Trophoblast cell (in vitro differentiated cells and primary cell): ENCODE measurements around the gene ZBTB40.
A peak's percentile ranks its signal among the peaks of the same experiment; 100 is the strongest.

Experiments
- DNase-seq, 2 donors: peaks; one replicate each; pipeline ENCODE4 v3.0.0-alpha.2; 2016
- H2AFZ ChIP-seq: 2 replicates; pipeline ENCODE4 v1.6.1; 2013; ENCODE audit warnings: low read length, moderate library complexity, mild to moderate bottlenecking; ENCODE audit not compliant: insufficient read depth, poor library complexity
- H2AK5ac ChIP-seq: 2 replicates; pipeline ENCODE4 v1.6.1; 2013; ENCODE audit warnings: mild to moderate bottlenecking, low read length
- H2BK120ac ChIP-seq: 2 replicates; pipeline ENCODE4 v1.6.1; 2013; ENCODE audit warnings: low read length, mild to moderate bottlenecking, moderate library complexity; ENCODE audit not compliant: insufficient read depth, poor library complexity
- H2BK12ac ChIP-seq: 2 replicates; pipeline ENCODE4 v1.6.1; 2013; ENCODE audit warnings: mild to moderate bottlenecking, low read length, moderate library complexity
- H2BK5ac ChIP-seq: 2 replicates; pipeline ENCODE4 v1.6.1; 2013; ENCODE audit warnings: low read length, low read depth, moderate library complexity, mild to moderate bottlenecking; ENCODE audit not compliant: poor library complexity
- H3K14ac ChIP-seq: 2 replicates; pipeline ENCODE4 v1.6.1; 2013; ENCODE audit warnings: mild to moderate bottlenecking, low read length
- H3K18ac ChIP-seq: 2 replicates; pipeline ENCODE4 v1.6.1; 2013; ENCODE audit warnings: mild to moderate bottlenecking, low read length
- H3K23ac ChIP-seq: 2 replicates; pipeline ENCODE4 v1.6.1; 2013; ENCODE audit warnings: low read length
- H3K27ac ChIP-seq: 2 replicates; pipeline ENCODE4 v1.5.1; 2013; ENCODE audit warnings: low read depth, mild to moderate bottlenecking, inconsistent platforms, low read length, moderate library complexity
- H3K27me3 ChIP-seq: 2 replicates; pipeline ENCODE4 v1.6.1; 2013; ENCODE audit warnings: inconsistent platforms, mild to moderate bottlenecking, low read length, moderate library complexity; ENCODE audit not compliant: insufficient read depth
- H3K36me3 ChIP-seq, 2 experiments: 1 replicate in 1 of 2; 2 replicates in 1 of 2; pipeline ENCODE4 v1.6.1; 2013; ENCODE audit warnings: low read length in 2 of 2, mild to moderate bottlenecking in 2 of 2, moderate library complexity in 1 of 2; ENCODE audit not compliant: insufficient read depth in 2 of 2, control insufficient read depth in 1 of 2
- H3K4ac ChIP-seq: 2 replicates; pipeline ENCODE4 v1.6.1; 2013; ENCODE audit warnings: low read depth, mild to moderate bottlenecking, low read length, moderate library complexity
- H3K4me1 ChIP-seq, 2 experiments: 1 replicate in 1 of 2; 2 replicates in 1 of 2; pipeline ENCODE4 v1.6.1; 2013; ENCODE audit warnings: low read length in 2 of 2, mild to moderate bottlenecking in 2 of 2, moderate library complexity in 1 of 2; ENCODE audit not compliant: insufficient read depth in 2 of 2, control insufficient read depth in 1 of 2
- H3K4me2 ChIP-seq: 2 replicates; pipeline ENCODE4 v1.6.1; 2013; ENCODE audit warnings: inconsistent platforms, mild to moderate bottlenecking, low read length, moderate library complexity
- H3K4me3 ChIP-seq: 2 replicates; pipeline ENCODE4 v1.5.1; 2013; ENCODE audit warnings: mild to moderate bottlenecking, low read depth, low read length, inconsistent platforms
- H3K79me1 ChIP-seq: one replicate; pipeline ENCODE4 v1.6.1; 2013; ENCODE audit warnings: low read length
- H3K79me2 ChIP-seq: 2 replicates; pipeline ENCODE4 v1.6.1; 2013; ENCODE audit warnings: low read length, mild to moderate bottlenecking; ENCODE audit not compliant: control insufficient read depth, insufficient read depth, poor library complexity
- H3K9ac ChIP-seq: 2 replicates; pipeline ENCODE4 v1.6.1; 2013; ENCODE audit warnings: mild to moderate bottlenecking, low read length
- H3K9me3 ChIP-seq: 2 replicates; pipeline ENCODE4 v1.6.1; 2013; ENCODE audit warnings: low read depth, mild to moderate bottlenecking, control low read depth, inconsistent platforms, low read length; ENCODE audit not compliant: insufficient read depth
- H4K12ac ChIP-seq: 2 replicates; pipeline ENCODE4 v1.6.1; 2013; ENCODE audit warnings: low read depth, mild to moderate bottlenecking, low read length, moderate library complexity
- H4K8ac ChIP-seq: 2 replicates; pipeline ENCODE4 v1.6.1; 2013; ENCODE audit warnings: low read depth, mild to moderate bottlenecking, low read length, moderate library complexity
- H4K91ac ChIP-seq: one replicate; pipeline ENCODE4 v1.6.1; 2013; ENCODE audit warnings: low read depth, mild to moderate bottlenecking, low read length, moderate library complexity
- WGBS: extraction: QIAGEN DNeasy Blood & Tissue Kit; methylation state at CpG from one replicate; pipeline ENCODE4 v1.1.7; 2013; ENCODE audit warnings: missing lambda C conversion rate; ENCODE audit not compliant: insufficient read length, insufficient coverage; ENCODE audit errors: extremely low coverage; 5-methylcytosine and 5-hydroxymethylcytosine counted together

The ZBTB40 gene

DNA sequence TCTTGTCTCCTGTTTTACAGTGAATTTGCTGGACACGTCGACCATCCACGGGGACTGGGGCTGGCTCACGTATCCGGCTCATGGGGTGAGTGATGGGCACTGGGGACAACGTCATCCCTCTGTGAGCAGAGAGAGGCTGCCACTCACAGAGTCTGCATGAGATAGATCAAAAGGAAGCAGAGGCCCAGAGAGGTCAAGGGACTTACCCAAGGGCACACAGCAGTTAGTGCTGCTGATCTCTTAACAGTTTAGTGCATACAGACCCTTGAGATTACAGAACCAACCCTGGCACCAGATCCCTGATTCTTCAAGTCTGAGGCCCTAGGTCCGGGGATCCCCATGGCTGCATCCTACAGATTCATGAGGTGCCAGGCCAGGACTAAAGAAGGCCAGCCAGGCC is 117.6 kb downstream of the ZBTB40 start:
- Histone ChIP-seq H3K14ac (no peak overlapping the region), H3K4me1 (no peaks in the 10 kb centered on the region), H2AFZ (no peak overlapping the region)

DNA sequence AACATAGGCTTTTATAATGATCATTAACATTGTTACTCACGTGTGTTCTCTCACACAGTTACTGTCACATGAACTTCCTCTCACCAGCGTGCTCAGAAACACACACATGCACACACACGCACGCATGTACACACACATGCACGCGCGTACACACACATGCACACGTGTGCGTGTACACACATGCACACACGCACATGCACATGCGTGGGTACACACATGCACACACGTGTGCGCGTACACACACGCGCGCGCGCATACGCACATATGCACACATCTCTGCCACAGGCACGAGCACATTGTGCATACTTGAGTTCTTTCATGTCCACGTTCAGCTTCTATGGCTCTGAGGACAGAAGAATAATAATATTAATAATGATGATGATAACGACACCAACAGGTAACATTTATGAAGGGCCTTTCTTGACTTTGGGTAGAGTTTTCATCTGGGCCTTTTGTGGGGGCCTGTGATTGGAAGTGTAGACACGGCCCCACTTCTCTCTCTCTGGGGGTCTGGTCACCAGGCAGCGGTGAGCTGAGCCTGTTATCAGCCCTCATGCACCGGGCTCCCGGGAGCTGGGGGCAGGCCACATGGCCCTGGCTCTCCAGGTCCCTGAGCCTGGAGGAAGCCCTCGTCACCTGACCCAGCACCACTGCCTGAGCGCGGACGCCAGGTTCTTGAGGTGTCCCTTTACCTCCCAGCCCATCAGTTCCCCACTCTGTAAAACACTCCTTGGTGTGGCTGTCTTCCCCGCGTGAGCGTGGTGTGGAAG is 118.7 kb downstream of the ZBTB40 start:
- H3K4me1 ChIP-seq, result no peaks in the 10 kb centered on the region
- no peak overlapping the region for H2AK5ac ChIP-seq
- no peak overlapping the region for H3K9ac ChIP-seq
- no peaks in the 10 kb centered on the region for H3K36me3 ChIP-seq
- H3K14ac ChIP-seq, result no peak overlapping the region
- no peak overlapping the region for H2BK5ac ChIP-seq
- no peak overlapping the region for H3K18ac ChIP-seq
- no peak overlapping the region for H2BK120ac ChIP-seq
- H4K8ac ChIP-seq, result no peak overlapping the region
- H3K4ac ChIP-seq, result no peak overlapping the region
- H4K91ac ChIP-seq, result no peak overlapping the region
- no peaks in the 10 kb centered on the region for H3K79me1 ChIP-seq
- no peak overlapping the region for H2AFZ ChIP-seq
- no peak overlapping the region for H3K4me2 ChIP-seq
- no peaks in the 10 kb centered on the region for H3K27me3 ChIP-seq
- no peak overlapping the region for H2BK12ac ChIP-seq
- no peak overlapping the region for H3K27ac ChIP-seq
- H3K23ac ChIP-seq, result no peak overlapping the region
- WGBS, result no CpG with 5 or more reads among the region's 34 CpGs
- H4K12ac ChIP-seq, result no peak overlapping the region
- no peaks in the 10 kb centered on the region for H3K79me2 ChIP-seq
- DNase-seq, result no peak
- peaks cover 2% of the 10 kb centered on the region for H3K9me3 ChIP-seq
- peak overlapping the region; percentile 5 for H3K4me3 ChIP-seq

More for the DNA sequence above, 117.6 kb downstream of the ZBTB40 start:
- no peaks in the 10 kb centered on the region for H3K36me3 ChIP-seq
- no peak overlapping the region for H2BK12ac ChIP-seq
- no peak for DNase-seq
- no peak overlapping the region for H3K27ac ChIP-seq
- no peak overlapping the region for H4K12ac ChIP-seq
- WGBS, result no CpG with 5 or more reads among the region's 7 CpGs
- peaks cover 3% of the 10 kb centered on the region for H3K27me3 ChIP-seq
- no peak overlapping the region for H4K8ac ChIP-seq
- no peak overlapping the region for H2BK120ac ChIP-seq
- H3K4ac ChIP-seq, result no peak overlapping the region
- H3K9ac ChIP-seq, result no peak overlapping the region
- H3K23ac ChIP-seq, result no peak overlapping the region
- H3K4me3 ChIP-seq, result no peak overlapping the region
- H3K4me2 ChIP-seq, result no peak overlapping the region
- H2BK5ac ChIP-seq, result no peak overlapping the region
- no peaks in the 10 kb centered on the region for H3K79me2 ChIP-seq
- no peaks in the 10 kb centered on the region for H3K79me1 ChIP-seq
- no peak overlapping the region for H3K18ac ChIP-seq
- H4K91ac ChIP-seq, result no peak overlapping the region
- H2AK5ac ChIP-seq, result no peak overlapping the region
- peaks cover 2% of the 10 kb centered on the region for H3K9me3 ChIP-seq

DNA sequence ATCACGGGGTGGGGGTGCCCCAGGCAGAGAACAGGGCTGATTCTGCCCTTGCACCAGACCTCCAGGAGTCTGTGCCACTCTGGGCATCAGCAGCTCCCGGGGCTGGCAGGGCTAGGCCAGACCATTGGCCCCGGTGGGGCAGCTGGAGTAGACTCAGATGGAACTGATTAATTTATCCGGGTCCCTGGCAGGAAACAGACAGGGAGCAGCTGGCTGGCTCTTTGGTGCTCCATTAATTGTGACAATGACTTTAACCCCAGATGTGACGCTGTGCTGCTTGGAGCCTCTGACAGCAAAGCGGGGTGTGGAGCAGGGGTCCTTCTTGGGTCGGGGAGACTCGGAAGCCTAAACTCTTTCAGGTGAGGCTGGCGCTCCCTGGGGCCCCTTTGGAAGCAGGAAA is 121.2 kb downstream of the ZBTB40 start:
- Histone ChIP-seq H4K91ac (no peak overlapping the region), H2AK5ac (no peak overlapping the region), H3K79me2 (no peaks in the 10 kb centered on the region), H3K4me1 (no peaks in the 10 kb centered on the region), H3K14ac (no peak overlapping the region), H3K4me2 (no peak overlapping the region), H3K4ac (no peak overlapping the region), H3K27me3 (no peaks in the 10 kb centered on the region), H2BK5ac (no peak overlapping the region), H2BK120ac (no peak overlapping the region), H4K12ac (no peak overlapping the region), H3K27ac (no peak overlapping the region), H3K4me3 (no peak overlapping the region), H2BK12ac (no peak overlapping the region), H2AFZ (no peak overlapping the region), H3K18ac (no peak overlapping the region), H3K9me3 (peaks cover 8% of the 10 kb centered on the region), H3K79me1 (no peaks in the 10 kb centered on the region), H3K36me3 (no peaks in the 10 kb centered on the region), H4K8ac (no peak overlapping the region), H3K9ac (no peak overlapping the region), H3K23ac (no peak overlapping the region)
- no peak for DNase-seq
- WGBS, result no CpG with 5 or more reads among the region's 9 CpGs

DNA sequence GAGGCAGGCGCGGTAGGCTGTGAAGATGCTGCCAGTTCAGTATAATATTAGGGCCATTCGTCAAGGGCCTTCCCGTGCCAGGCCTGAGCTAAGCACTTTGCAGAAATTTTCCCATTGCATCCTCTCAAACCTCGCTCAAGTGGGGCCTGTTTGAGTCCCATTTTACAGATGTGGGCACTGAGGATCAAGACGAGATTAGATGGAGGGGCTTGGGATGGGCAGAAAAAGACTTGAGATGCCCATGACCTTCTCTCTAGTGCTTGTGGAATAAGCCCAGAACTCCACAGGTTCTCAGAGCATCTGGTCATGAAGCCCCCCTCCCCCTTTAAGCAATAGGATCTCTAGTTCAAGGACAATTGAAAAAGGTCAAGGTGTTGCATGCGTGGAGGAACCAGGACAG is 121.6 kb downstream of the ZBTB40 start:
- no peak overlapping the region for H2BK120ac ChIP-seq
- H2AFZ ChIP-seq, result no peak overlapping the region
- H3K27me3 ChIP-seq, result no peaks in the 10 kb centered on the region
- no peak overlapping the region for H4K12ac ChIP-seq
- no peaks in the 10 kb centered on the region for H3K4me1 ChIP-seq
- no peak overlapping the region for H4K91ac ChIP-seq
- no peak overlapping the region for H3K18ac ChIP-seq
- WGBS, result no CpG with 5 or more reads among the region's 7 CpGs
- H2BK5ac ChIP-seq, result no peak overlapping the region
- peaks cover 12% of the 10 kb centered on the region for H3K9me3 ChIP-seq
- no peak overlapping the region for H3K4me3 ChIP-seq
- no peak overlapping the region for H3K9ac ChIP-seq
- no peak overlapping the region for H3K4ac ChIP-seq
- no peak overlapping the region for H2BK12ac ChIP-seq
- H3K36me3 ChIP-seq, result no peaks in the 10 kb centered on the region
- no peak overlapping the region for H3K14ac ChIP-seq
- H3K79me1 ChIP-seq, result no peaks in the 10 kb centered on the region
- no peak overlapping the region for H3K27ac ChIP-seq
- H4K8ac ChIP-seq, result no peak overlapping the region
- H3K23ac ChIP-seq, result no peak overlapping the region
- DNase-seq, result no peak
- no peaks in the 10 kb centered on the region for H3K79me2 ChIP-seq
- no peak overlapping the region for H3K4me2 ChIP-seq
- no peak overlapping the region for H2AK5ac ChIP-seq
